ENCODE results near the gene CEP120. TPM values are rescaled to one million over a fixed set of nuclear protein-coding genes. Genes with fewer than 3 reads are reported as not detected.

Gene CEP120
- total RNA-seq, 1 donor from 2014 or later, result 11.6 TPM

DNA sequence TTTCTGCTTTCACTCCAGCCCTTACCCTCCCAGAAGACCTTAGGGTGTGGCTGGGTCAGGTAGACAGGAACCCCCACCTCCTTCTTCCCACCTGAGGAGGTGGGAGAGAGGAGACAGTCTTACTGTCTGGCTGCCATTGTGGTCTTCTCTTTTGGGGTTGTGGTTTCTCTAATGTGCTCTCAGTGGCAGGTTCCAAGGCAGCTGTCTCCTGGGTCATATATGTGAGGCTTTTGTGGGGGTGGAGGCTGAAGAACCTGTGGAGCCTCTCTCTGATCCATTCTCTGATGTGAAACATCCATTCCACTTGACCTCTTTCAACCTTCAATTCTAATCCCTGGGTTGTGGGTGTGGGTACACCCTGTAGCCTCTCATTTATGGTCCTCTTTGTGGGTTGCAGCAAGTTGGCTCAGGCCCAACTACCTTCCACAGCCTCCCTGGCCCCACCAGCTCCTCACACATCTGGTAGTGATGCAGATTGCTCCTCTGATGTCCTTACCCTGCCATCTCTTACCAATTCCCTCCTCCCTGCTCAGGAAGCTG, 118.4 kb downstream of the CEP120 start:
- ATAC-seq (no peak), DNase-seq (ENCODE audit: low spot score) (no peak)

DNA sequence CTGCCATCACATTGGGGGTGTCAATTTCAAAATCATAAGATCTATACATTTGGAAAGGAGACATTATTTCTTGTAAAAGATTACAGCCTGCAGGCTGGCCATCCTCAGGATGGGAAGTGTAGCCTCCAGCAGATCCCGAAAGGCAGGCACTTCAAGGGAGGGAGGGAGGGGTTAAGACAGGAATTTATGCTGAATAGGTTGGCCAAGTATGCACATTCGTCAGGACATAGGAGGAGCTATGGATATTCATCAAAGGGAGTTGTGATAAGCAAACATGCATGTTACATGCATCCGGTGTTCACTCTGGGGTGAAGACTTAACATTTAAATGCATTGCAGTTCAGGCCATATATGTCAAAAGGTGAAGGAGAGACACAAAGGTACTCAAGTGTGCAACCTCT, 119.4 kb downstream of the CEP120 start:
- DNase-seq (ENCODE audit: low spot score) (no peak), ATAC-seq (no peak)

DNA sequence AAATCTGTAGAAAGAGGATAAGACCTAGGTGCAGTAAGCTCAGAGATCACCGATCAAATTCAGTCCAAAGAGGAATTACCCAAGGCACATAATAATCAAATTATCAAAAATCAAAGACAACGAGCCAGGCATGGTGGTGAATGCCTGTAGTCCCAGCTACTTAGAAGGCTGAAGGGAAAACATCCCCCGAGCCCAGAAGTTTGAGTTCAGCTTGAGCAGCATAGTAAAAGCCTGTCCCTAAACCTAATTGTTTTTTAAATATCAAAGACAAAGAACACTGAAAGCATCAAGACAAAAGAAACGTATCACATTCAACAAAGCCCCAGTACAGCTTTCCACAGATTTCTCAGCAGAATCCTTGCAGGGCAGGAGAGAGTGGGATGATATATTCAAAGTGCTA, 122.9 kb downstream of the CEP120 start:
- no peak for ATAC-seq

DNA sequence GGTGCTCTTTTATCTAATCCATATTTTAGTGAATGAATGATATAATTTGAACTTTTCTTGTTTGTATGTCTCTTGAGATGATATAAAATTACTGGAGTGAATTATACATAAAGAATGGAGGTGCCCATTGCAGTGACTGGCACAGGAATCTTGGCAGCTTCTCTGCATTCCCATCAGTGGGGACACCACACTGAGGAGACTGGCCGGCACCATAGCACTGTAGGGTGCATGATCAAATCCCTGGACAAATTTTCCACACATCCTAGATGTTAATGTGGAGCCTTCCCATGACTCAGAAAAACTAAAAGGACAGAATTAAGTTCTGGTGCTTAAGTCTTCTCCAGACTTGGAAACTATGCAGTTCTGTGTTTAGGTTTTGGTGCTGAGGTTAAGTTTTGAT, 124.1 kb downstream of the CEP120 start:
- DNase-seq (ENCODE audit: low spot score) (no peak), ATAC-seq (no peak)

More for the DNA sequence above, 122.9 kb downstream of the CEP120 start:
- DNase-seq (ENCODE audit: low spot score), result no peak

DNA sequence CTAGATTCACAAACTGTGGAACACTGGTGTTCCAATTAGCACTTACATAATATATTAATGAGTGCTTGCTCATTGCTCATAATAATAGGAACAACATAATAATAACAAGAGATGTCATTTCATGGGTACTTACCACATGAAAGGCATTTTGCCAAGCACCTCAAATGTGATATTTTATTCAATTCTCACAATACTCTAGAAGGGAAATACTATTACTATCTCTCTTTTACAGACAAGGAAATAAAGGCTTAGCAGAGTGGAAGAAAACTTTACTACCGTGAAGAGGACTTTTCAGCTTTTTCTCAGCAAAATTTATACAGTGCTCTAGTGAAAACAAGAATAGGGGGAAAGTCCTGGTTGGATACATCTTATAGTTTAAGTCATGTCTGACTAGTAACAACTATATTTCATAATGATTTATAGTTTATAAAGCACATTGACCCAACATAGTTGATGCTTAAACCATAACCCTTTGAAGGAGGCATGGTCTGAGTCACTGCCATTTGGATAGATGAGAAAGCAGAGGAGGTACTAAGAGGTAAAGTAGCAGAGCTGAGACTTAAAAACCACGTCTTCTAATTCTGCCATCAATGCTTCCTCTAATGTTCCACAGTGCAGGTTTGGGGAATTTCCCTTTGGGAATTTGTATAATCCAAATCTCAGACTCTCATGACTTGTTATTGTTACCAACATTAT, 124.7 kb downstream of the CEP120 start:
- no peak for DNase-seq (ENCODE audit: low spot score)
- ATAC-seq, result no peak

DNA sequence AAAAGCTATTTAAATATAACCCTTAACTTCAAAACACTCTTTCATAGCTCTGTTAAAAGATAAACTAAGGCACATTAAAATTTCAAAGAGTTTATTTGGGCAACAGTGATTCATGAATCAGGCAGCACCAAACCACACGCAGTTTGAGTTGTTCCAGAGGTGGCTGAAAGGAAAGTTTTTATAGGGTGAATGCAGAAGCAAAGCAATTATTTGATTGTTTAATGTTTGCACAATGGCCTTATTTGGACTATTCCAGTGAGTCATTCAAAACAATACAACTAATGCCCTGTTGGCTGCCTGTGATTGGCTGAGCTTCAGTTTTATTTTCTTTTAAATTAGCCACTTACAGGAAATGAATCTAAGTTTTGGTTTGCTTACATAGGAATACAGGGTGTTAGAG, 125.3 kb downstream of the CEP120 start:
- DNase-seq (ENCODE audit: low spot score), result no peak
- no peak for ATAC-seq

DNA sequence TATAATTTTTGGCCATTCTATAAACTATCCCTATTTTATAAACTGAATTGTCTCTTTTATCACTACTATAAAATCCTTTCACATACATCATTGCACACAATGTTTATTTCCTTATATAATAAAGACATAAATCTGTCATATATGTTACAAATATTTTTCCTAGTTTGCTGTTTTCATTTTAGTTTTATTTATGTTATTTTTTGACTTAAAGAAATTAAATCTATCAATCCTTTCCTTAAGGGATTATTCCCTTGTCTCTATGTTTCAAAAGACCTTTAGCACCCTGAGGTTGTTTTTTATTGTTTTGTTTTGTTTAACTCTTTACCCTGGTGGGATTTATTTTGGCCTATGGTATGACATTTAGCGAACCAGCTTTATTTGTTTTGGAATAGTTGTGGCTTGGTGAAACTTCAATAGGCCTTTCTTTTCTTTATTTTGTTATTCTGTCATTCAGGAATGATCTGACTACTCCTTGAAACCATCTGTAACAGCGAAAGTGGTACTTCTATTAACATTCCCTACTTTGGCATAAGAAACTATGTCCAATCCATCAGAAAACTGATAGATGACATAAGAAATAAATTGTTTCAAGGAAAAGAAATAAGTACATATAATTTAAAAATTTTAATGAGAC, 125.9 kb downstream of the CEP120 start:
- no peak for ATAC-seq
- no peak for DNase-seq (ENCODE audit: low spot score)

Other genes with a start within 250 kb of the CEP120 start
- 17.2 TPM for gene CSNK1G3, start 88.8 kb upstream of the CEP120 start, total RNA-seq

All from left lobe of liver (tissue), 2 donors.